Activated CD8-positive, alpha-beta memory T cell treated with anti-CD3 and anti-CD28 coated beads, Interleukin-2, amount 50 U/mL, for 48 hours (primary cell): ENCODE measurements around the gene ITGB2.
"Not testable (repeated sequence)": the region's sequence is repeated elsewhere in the genome, so short reads cannot be mapped to it uniquely, and the experiment has no call there.

ENCODE experiments used
- DNase-seq: peaks from one replicate; pipeline ENCODE4 v3.0.0-alpha.2; 2020

Gene ITGB2

GRCh38 chr21:44940116-44940631, 19.5 kb upstream of the ITGB2 start:
- DNase-seq = peak; percentile 67

GRCh38 chr21:44939532-44940115, 18.9 kb upstream of the ITGB2 start, which contains the start of gene SLX9:
Gene SLX9, plus strand, starts transcription at chr21:44940029. Its CDS starts 29 bp downstream, at chr21:44940058.
- DNase-seq = peak; percentile 92

- no peak for DNase-seq
These were observed 18.3 kb upstream of the ITGB2 start for GRCh38 chr21:44938772-44939531.

- DNase-seq = no peak
These were observed 14.8 kb upstream of the ITGB2 start for GRCh38 chr21:44935533-44935927.

GRCh38 chr21:44934797-44935532, 14.3 kb upstream of the ITGB2 start:
- no peak for DNase-seq

GRCh38 chr21:44934276-44934675, 13.6 kb upstream of the ITGB2 start:
- DNase-seq = no peak

- no peak for DNase-seq
These were observed 13.2 kb upstream of the ITGB2 start for GRCh38 chr21:44933918-44934260.

- DNase-seq = no peak
These were observed 12.7 kb upstream of the ITGB2 start for GRCh38 chr21:44933199-44933917.

- peak; percentile 85 for DNase-seq
These were observed 11.9 kb upstream of the ITGB2 start for GRCh38 chr21:44932408-44933181.

- DNase-seq = no peak
These were observed 11.1 kb upstream of the ITGB2 start for GRCh38 chr21:44931501-44932407.

- DNase-seq = no peak
These were observed 10.4 kb upstream of the ITGB2 start for GRCh38 chr21:44931137-44931500.

- DNase-seq = peak; percentile 75
These were observed 9.9 kb upstream of the ITGB2 start for GRCh38 chr21:44930543-44930981.

GRCh38 chr21:44929799-44930542, 9.3 kb upstream of the ITGB2 start:
- no peak for DNase-seq

GRCh38 chr21:44929242-44929798, 8.6 kb upstream of the ITGB2 start:
- no peak for DNase-seq

GRCh38 chr21:44928500-44929241, 8.0 kb upstream of the ITGB2 start:
- DNase-seq = not testable (repeated sequence)

- DNase-seq = peak; percentile 88
These were observed 7.1 kb upstream of the ITGB2 start for GRCh38 chr21:44927587-44928461.

GRCh38 chr21:44927259-44927586, 6.5 kb upstream of the ITGB2 start:
- DNase-seq = no peak
